IPS-NIHi7 (cell line): ENCODE measurements around the gene DPH2.
A peak's percentile ranks its signal among the peaks of the same experiment; 100 is the strongest.

Experiments
- DNase-seq: peaks from one replicate; pipeline ENCODE4 v3.0.0; 2012; ENCODE audit warnings: mixed read lengths; ENCODE audit errors: extremely low spot score

Gene DPH2

DNA sequence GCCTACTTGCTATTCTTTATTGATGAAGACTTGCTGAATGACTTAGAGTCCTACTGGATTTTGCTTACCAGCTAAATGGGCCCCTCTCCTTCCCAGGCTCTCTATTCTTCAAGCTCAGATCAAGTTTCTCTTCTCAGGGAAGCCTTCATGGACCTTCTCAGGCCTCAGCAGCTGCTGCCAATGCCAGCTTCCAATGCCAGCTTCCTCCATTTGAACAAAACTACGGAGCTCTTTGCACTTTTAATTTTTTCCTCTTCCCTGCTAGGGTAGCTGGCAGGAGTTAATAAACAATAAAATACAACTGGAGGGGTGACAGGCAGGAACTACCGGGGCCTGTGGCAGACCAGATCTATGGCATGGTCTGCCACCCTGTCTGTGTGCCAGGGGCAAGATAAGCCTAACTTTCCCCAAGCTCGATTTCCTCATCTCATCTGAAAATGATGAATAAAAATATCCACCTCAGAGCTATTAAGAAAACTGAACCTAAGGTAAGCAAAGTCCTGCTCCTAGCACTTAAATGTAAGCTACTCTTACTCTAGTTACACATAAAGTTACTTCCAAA lies 24.1 kb upstream of the DPH2 start:
- DNase-seq = no peak

DNA sequence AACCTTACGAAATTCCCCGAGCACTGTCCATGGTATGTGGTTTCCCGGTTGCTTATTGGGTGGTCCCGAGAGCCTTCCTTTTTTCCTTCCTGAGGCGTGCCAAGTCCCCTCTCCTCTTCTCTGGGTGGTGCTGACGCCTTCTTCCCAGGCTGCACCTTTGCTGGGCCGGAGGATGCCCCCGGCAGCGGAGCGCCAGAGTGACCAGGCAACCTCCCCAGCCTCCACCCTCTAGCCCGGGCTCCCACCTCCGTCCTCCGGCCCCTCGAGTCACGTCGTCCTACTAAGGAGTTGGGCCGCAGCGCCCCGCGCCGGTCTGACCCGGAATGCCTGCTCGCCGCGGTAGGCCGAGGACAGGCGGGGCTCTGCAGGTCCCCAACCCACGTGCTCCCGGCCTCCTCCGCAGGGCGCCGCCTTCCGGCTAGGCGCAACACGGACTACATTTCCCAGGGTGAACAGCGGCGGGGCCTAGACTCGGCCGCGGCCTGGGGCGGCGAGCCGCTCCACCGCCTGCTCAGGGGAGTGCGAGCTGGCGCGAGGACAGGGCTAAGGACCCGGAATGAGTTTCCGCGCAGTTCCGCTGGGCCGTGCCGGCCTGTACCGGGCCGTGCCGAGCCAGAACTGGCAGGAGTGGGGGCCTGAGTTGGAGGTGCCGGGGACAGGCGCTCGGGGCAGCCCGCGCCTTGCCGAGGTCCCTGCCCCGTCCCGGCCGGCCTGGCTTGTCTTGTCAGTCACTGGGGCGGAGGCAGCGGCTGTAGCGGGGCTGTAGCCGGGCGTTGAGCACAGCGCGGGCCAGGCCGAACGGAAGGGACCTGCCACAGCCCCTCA lies 23.4 kb upstream of the DPH2 start, which contains the start of gene IPO13:
Gene IPO13 (plus strand): TSS at position 715 of the 825 bp plus-strand sequence. CDS start 651 bp downstream, outside the sequence.
- peak; percentile 98 for DNase-seq

DNA sequence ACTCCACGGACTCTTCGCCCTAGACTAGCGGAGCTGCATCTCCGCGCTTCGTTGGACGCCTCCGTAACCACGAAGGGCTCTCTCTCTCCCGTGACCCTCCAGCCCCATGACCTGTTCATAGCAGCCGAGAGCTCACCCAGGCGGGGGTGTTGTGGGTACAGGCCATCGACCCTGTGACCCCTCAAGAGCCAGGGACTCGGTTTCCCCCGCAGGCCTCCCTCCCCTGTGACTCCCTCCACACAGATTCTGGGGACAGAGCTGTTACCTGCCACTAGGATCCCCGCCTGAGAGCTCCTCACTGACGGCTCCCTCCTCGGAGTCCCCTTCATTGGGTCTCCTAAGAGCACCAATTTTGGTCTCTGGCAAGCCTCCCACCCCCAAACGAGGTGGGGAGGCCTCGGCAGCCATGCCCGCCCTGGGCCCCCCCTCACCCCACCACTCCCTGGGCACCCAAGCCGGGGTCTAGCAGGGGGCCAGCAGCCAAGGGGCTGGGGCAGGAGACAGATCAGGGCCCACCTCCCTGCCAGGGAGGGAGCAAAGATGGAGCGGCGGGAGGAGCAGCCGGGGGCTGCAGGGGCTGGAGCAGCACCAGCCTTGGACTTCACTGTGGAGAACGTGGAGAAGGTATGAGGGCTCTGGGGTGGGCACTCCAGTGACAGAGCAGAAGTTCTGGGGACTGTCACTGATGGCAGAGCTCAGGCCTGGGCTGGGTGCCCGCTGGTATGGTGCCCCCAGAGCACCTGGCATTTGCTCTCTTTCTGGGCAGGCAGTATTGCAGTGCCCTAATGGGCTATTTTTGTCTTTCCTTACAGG lies 22.5 kb upstream of the DPH2 start:
- DNase-seq = no peak

DNA sequence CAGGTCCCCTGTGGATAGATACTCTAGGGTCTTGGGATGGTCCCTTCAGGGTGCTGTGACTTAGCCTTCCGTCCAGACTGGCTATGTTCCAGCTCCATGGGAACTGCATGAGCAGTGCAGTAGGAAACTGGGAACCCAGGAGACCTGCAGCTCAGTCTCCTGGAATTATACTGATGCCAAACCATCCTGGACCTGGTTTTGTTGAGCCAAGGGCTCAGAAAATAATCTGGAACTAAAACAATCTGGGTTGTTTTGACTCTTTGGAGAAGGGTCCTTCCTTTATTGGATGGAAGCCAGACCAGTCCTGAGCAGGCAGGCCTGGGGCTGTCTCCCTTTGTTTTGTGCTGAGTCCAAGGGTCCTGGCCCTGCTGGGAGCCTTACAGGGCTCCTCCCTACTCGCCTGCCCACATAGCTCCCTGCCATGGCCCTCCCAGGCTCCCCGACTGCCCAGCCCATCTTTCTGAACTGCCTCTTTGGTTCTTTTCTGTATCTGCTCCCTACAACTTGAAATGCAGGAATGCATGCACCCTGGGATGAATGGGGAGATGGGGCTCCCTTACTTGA lies 21.9 kb upstream of the DPH2 start:
- no peak for DNase-seq

DNA sequence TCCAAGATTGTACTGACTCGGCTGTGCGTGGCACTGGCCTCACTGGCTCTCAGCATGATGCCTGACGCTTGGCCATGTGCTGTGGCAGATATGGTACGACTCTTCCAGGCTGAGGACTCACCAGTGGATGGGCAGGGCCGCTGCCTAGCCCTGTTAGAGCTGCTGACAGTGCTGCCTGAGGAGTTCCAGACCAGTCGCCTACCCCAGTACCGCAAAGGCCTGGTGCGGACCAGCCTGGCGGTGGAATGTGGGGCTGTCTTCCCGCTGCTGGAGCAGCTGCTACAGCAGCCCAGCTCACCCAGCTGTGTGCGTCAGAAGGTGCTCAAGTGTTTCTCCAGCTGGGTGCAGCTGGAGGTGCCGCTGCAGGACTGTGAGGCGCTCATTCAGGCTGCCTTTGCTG lies 20.1 kb upstream of the DPH2 start:
- DNase-seq = no peak

DNA sequence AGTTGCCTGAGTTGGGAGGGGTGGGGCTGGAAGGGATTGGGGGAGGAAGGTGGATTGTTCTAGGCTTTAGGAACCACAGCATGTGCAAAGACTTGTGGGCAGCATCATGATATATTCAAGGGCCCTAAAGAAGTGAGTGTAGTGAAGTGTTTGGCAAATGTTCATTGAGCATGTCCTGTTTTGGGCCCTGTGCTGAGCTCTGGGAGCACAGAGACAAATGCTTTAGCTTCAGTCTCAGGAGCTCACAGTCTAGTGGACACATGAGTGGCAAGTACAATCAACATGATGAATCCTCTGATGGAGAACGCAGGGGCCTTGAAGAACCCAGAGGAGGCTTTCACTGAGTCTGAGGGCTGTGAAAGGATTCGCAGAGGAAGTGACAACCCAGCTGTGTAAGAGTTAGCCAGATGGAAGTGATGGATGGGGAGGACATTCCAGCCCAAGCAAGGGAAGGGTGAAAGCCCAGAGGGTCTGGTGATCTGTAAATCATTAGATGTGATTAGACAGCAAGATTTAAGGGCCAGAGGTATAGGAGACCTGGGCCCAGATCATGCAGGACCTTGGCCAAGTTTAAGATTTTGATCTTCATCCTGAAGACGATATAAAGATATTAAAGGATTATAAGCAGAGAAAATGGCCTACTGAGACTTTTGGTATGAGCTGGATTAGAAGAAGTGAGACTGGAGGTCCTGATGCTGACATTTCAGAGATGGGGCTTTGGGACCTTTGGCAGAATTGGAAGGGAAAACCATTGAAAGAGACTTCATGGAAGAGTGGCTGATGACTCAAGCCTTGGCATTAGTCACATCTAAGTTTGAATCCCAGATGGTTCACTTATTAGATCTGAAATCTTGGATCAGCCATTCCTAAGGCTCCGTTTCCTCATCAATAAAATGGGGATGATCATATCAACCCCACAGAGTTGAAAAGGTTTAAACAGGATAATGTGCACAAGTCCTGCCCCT lies 18.5 kb upstream of the DPH2 start:
- no peak for DNase-seq

DNA sequence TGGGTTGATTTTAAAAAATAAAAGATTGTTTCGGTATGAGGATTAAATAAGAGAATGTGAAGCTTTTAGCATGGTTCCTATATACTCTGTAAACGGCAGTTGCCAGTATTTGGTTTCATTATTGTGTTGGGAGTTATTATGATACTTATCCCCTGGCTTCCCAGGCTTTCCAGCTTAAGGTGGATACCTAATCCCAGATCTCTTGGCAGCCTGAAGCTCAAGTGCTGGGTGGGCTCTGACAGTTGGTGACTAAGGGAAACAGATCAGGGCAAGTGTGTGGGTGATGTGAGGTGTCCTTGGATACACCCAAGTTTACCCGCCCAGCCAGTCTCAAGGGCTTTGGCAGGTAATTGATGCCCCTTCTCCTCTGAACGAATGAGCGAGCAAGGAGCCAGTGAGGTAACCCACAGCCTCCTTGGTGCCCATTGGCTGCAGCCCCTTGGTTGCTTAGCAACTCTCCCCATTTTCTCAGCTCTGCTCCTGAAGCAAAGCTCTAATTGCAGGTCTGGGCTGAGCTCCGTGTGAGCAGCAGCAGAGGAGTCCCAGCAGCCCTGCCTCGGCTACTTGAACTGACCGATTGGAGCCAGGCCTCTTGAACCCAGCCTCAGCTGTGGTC lies 17.0 kb upstream of the DPH2 start:
- peak; percentile 86 for DNase-seq

DNA sequence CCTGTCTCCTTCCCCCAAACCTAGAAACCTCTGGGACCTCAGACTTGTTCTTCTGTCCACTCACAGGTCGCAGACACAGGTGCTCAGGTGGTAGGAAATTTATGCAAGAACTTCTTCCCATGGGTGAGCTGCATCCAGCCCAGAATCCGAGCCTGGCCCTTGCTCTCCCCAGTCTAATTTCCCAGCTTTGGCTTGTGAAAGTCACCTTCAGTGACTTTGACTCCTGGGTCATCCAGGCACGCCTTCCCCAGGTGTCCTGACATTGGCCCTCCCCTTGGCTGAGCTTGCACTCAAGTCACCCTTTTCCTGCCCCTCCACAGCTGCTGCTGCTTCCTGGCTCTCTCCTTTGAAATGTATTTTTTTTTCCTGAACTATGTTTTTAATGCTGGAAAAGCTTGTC lies 16.4 kb upstream of the DPH2 start:
- no peak for DNase-seq

DNA sequence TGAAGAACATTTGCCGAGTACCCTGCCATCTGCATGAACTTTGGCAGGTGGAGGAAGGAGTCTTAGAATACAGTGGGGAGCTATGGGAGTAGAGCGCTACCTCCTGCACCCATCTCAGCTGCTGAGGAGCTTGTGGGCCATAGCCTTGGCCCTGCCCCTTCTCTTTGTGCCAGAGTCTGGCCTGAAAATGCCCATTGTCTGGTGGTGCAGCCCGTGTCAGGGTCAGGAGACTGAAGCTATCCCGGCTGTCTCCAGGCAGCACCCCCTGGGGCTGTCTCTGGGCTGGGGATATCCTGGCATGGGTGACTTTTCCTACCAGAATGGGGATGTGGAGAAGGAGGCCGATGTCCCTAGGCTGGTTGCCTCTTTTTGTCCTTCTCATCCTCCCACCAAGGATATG lies 15.8 kb upstream of the DPH2 start:
- DNase-seq = no peak

DNA sequence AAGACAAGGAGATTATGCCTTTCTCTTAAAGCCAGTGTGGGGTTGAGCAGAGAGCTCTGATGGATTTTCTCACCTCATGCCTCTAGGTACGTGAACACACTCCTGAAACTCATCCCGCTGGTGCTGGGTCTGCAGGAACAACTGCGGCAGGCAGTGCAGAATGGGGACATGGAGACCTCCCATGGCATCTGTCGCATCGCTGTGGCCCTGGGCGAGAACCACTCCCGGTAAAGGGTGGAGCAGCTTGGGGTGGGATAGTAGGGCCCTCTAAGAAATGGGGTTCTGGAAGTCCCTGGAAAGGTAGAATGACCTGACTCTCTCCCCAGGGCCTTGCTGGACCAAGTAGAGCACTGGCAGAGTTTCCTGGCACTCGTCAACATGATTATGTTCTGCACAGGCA lies 13.6 kb upstream of the DPH2 start:
- DNase-seq = no peak

DNA sequence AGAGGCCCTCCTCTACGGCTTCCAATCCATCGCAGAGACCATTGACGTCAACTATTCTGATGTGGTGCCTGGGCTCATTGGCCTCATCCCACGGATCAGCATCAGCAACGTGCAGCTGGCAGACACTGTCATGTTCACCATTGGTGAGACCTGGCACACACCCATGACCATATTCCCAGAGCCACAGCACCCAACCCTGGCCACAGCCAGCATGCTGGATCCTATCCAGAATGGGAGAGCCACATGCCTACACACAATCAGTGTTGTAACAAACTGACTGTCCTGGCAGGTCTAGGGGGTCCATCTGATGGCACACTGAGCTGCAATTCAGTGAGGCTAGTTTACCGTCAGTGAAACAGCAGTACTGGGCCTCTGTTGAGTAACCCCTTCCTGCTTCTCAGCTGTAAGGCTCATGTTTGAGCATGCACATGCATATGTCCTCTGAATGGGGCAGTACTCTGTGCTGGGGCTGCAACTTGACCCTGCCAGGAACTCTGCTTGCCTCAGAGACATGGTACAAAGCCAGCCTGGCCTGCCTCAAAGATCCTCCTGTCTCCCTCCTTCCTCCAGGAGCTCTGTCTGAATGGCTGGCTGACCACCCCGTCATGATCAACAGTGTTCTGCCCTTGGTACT lies 12.3 kb upstream of the DPH2 start:
- no peak for DNase-seq

DNA sequence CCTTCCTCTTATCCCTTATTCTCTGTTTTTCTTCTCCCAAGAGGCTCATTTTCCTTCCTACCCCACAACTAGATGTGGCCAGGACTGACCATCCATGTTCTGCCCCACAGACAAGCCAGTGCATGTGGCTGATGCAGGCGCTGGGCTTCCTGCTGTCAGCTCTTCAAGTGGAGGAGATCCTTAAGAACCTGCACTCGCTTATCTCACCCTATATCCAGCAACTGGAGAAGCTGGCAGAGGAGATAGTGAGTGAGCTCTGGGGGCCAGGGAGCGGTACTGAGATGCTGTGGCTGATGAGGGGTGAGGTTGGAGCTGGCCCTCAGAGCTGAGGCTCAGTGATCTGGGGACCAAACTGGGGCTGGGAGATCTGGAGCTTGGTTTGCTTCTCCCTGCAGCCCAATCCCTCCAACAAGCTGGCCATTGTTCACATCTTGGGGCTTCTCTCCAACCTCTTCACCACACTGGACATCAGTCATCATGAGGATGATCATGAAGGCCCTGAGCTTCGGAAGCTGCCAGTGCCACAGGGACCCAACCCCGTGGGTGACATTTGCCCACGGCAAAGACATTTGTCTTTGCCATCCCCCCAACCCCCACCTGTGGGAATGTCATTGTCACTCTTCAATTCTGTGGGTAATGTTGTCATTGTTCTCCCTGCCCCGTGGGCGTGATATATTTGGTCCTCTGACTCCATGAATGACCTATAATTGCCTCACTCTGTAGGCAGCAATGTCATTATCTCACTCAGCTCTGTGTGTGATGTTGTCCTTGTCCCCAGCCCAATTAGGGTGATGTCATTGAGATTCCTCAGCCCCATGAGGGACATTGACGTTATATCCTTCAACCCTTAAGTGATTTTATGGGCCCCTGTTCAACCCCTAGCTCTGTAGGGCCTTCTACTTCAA lies 11.2 kb upstream of the DPH2 start:
- no peak for DNase-seq

DNA sequence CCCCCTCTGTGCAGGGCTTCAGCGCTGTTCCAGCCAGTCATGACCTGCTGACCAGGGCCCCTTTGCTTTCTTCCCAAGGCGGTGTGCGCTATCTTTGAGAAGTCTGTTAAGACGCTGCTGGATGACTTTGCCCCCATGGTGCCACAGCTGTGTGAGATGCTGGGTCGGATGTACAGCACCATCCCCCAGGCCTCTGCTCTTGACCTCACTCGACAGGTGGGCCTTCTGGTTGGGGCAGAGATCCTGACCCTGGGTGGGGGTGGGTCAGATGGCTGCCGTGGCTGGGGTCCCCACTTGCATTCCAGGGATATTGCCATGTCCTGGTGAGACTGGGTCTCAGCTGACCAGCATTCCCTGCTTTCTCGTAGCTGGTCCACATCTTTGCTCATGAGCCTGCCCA lies 9.0 kb upstream of the DPH2 start:
- DNase-seq = no peak

DNA sequence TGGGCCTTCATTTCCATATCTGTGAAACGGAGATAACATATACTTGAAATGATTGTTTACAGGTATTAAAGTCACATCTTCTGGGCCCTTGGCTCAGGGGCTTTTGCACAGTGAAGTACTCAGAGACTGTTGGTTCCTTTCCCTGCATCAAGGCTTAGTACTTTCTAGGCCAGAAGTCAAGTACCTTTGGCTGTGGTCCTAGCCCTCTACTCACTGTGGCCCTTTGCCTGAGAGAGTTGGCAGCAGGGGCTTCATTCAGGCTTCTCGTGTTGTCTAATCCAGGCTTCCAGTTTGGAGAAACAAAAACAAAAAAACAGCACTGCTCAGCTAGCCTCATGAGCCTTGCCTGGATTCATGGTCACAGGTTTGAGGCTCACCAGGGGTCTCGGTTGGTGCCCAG lies 8.1 kb upstream of the DPH2 start:
- DNase-seq = no peak

DNA sequence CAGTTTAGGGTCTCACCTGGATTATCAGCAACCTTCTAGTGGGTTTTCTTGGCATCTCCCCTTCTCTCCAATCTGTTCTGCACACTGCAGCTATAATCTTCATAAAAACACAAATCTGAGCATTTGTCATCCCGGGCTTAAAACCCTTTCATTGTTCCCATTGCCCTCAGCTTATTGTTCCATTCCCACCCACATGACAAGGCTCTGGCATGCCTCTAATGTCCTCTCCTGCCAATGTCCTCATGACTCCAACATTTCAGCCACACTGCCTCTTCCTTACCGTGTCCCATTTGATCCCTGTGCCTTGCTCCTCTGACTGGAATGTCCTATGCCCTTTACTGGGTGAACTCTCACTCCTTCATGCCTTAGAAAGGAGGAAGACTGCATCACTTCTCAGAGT lies 7.5 kb upstream of the DPH2 start:
- DNase-seq = no peak

DNA sequence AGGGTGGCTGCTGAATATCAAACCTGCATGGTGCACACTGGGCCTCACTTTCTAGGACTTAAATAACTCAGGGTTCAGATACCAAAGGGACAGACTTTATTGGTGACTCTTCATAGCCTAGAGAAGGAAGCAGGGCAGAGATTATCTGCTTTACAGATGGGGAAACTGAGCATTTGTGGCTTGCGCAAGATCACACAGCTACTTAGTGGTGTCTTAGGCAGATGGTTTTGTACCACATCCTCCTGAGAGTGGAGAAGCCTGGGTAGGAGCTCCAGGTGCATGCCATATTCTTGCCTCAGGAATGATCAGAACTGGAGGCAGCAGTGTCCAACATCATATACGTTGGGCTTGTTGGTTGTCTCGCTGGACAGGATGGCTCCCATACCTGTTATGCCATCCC lies 6.8 kb upstream of the DPH2 start:
- no peak for DNase-seq

DNA sequence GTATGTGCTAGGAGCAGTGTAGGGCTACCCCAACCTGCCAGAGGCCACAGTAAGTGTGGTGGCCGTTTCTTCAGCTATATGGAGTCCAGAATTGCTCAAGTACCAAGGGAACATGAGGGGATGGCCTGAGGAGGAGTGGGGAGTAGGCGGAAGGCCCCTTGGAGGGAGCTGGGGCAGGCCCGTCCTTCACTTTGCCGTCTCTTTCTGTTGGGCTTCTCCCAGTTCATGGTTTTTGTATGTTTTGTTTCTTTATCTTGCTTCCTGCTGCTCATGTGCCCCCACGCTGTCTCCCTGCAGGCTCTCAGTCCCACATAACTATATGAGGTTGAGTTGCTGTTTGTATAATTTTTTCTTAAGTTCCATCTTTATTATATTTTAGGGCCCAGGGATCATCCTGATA lies 5.9 kb upstream of the DPH2 start:
- no peak for DNase-seq

DNA sequence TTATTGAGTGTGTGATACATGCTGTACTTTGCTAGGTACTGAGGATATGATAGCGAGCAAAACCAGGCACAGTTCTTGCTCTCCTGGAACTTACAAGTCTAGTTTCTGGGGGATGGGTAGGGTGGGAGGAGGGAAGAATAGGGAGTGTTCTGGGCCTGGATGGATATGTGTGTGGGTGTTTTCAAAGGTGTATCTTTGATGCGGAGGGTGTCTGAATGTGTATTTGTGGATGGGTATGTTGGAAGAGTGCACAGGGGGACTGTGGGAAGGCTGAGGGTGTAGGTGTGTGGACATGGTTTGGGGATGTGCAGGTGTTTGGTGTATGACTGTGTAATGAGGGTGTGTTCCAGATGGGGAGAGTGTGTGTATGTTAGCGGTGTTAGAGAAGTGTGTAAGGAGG lies 4.5 kb upstream of the DPH2 start:
- DNase-seq = no peak

DNA sequence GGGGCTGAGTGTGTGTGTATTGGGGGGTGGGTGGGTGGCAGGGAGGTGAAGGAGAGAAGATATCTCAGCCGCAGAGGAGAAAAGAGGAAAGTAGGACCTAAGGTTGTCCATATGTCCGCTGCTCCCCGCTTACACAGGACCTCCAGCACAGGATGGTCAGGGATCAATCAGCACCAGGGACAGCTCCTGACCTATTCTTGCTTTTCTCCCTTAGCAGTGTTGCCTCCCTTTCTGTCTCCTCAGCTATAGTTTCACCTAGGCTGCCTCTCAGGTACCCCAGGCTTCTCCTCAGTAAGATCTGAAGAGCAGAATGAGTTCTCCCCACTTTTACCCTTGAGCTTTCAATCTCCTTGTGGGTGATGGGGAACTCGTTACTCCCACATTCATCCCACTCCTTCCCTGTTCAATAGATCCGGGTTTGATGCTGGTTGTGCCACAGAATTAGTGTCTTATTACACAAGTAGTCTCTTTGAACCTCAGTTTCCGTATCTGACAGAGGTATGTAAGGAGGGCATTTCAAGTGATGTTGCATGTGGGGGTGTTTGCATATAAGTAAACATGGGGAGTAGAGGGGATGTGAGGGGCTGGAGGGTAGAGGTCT lies 1.4 kb upstream of the DPH2 start:
- peak; percentile 83 for DNase-seq
